ENCODE measurements around the gene ENDOD1.
A peak's percentile ranks its signal among the peaks of the same experiment; 100 is the strongest.
"Not testable (repeated sequence)": the region's sequence is repeated elsewhere in the genome, so short reads cannot be mapped to it uniquely, and the experiment has no call there.

Gene ENDOD1

DNA sequence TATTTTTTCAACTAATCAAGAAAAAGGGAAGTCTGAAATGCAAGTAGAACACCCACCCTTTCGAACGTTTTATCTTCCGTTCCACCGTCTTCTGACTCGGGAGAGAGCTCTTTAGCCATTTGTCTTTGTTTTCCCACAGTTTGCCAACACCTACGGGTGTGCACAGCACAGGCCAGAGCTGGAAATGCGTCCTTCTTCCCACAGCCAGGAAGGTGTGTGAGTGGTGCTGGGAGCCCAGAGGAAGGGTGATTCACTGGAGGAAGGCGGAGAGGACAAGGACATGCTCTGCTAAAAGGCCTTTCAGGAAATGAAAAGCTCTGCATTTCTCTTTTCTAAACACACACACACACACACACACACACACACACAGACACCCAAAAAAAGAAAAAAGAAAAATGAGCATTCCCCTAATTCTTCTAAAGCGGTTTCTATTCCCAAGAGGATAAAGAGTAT, 18.5 kb downstream of the ENDOD1 start:
- Histone ChIP-seq H3K14ac (ENCODE audit: low read length) (no peak overlapping the region), H3K4me3 (ENCODE audit: low read depth, low read length) (no peak overlapping the region), H3K4me2 (ENCODE audit: low read length) (no peak overlapping the region), H3K23ac (ENCODE audit: low read length) (no peak overlapping the region), H3K79me1 (ENCODE audit: low read length) (peaks cover 11% of the 10 kb centered on the region), H4K12ac (ENCODE audit: low read depth, low read length) (no peak overlapping the region), H2BK12ac (ENCODE audit: low read length) (no peak overlapping the region), H3K27me3 (ENCODE audit: insufficient read depth, low read length) (no peaks in the 10 kb centered on the region), H3K9me3 (ENCODE audit: insufficient read depth, low read depth, low read length) (no peaks in the 10 kb centered on the region), H3K9ac (ENCODE audit: low read length) (no peak overlapping the region), H4K91ac (ENCODE audit: low read depth, low read length) (peak overlapping the region; percentile 87), H2AFZ (ENCODE audit: insufficient read depth, low read length, poor library complexity) (no peak overlapping the region), H2AK5ac (ENCODE audit: low read length) (no peak overlapping the region), H2BK120ac (ENCODE audit: insufficient read depth, low read length, poor library complexity) (no peak overlapping the region), H3K27ac (ENCODE audit: low read depth, low read length) (peak overlapping the region; percentile 90), H3K4me1 (ENCODE audit: control insufficient read depth in 1 of 2, insufficient read depth in 2 of 2, low read length in 2 of 2) (peaks cover 13 to 26% of the 10 kb centered on the region in 2 experiments), H3K4ac (ENCODE audit: low read depth, low read length) (no peak overlapping the region), H3K36me3 (ENCODE audit: control insufficient read depth in 1 of 2, insufficient read depth in 2 of 2, low read length in 2 of 2) (peaks cover 4 to 5% of the 10 kb centered on the region in 2 experiments), H3K79me2 (ENCODE audit: control insufficient read depth, insufficient read depth, low read length, poor library complexity) (no peaks in the 10 kb centered on the region), H2BK5ac (ENCODE audit: low read depth, low read length, poor library complexity) (peak overlapping the region; percentile 71), H3K18ac (ENCODE audit: low read length) (no peak overlapping the region), H4K8ac (ENCODE audit: low read depth, low read length) (no peak overlapping the region)
- DNase-seq: peak; percentile 56 to 63
- no CpG with 5 or more reads among the region's 9 CpGs for WGBS (ENCODE audit: extremely low coverage, insufficient coverage, insufficient read length)

DNA sequence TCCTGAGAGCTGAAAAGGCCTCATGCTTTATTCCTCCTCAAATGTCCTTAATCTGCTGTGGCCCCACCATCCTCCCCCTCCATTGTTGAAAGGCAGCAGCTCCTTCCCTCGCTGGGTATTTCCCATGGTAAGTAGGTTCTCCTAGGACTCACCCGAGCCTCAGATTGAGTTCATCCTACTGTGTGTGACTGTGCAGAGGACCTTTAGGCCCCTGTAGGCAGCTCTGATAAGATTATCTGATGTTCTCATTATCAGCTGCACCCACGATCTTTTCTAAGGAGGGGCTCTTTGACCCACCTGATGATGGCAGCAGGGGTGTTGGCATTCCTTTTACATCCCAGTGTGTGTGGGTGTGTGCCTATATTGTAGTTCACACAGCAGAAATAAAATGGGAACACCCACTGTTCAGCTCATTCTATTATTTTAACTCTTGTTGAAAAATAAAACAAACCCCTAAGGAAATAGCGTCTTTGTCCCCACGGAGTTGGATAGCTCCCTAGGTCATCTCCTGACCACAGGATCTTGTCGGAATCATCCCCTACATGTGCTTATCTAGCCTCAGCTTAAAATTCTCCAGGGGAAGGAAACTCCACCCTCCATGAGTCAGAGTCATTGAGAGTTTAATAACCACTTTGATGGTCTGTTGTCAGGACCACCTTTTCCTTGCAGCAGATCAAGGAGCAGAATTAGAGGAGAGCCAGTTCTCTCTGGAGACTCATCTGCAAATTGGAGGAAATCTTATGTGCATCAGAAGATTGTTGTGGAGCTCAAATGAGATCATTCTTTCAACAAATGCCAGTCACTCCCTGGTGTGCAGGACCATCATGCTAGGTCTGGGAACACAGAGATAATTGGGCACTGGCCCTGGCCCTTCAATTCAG, 19.3 kb downstream of the ENDOD1 start:
- DNase-seq: no peak
- Histone ChIP-seq H2BK12ac (ENCODE audit: low read length) (peak overlapping the region; percentile 59), H4K12ac (ENCODE audit: low read depth, low read length) (no peak overlapping the region), H4K91ac (ENCODE audit: low read depth, low read length) (peak overlapping the region; percentile 77), H3K36me3 (ENCODE audit: control insufficient read depth in 1 of 2, insufficient read depth in 2 of 2, low read length in 2 of 2) (peaks cover 4 to 5% of the 10 kb centered on the region in 2 experiments), H3K4ac (ENCODE audit: low read depth, low read length) (peak overlapping the region; percentile 49), H3K4me1 (ENCODE audit: control insufficient read depth in 1 of 2, insufficient read depth in 2 of 2, low read length in 2 of 2) (peaks cover 13 to 26% of the 10 kb centered on the region in 2 experiments), H2AFZ (ENCODE audit: insufficient read depth, low read length, poor library complexity) (no peak overlapping the region), H3K79me1 (ENCODE audit: low read length) (peaks cover 11% of the 10 kb centered on the region), H4K8ac (ENCODE audit: low read depth, low read length) (peak overlapping the region; percentile 17), H3K79me2 (ENCODE audit: control insufficient read depth, insufficient read depth, low read length, poor library complexity) (no peaks in the 10 kb centered on the region), H2BK120ac (ENCODE audit: insufficient read depth, low read length, poor library complexity) (peak overlapping the region; percentile 70), H3K23ac (ENCODE audit: low read length) (no peak overlapping the region), H3K9ac (ENCODE audit: low read length) (no peak overlapping the region), H3K9me3 (ENCODE audit: insufficient read depth, low read depth, low read length) (no peaks in the 10 kb centered on the region), H3K27ac (ENCODE audit: low read depth, low read length) (peak overlapping the region; percentile 90), H3K18ac (ENCODE audit: low read length) (peak overlapping the region; percentile 54), H3K4me3 (ENCODE audit: low read depth, low read length) (no peak overlapping the region), H2BK5ac (ENCODE audit: low read depth, low read length, poor library complexity) (peak overlapping the region; percentile 58), H3K14ac (ENCODE audit: low read length) (peak overlapping the region; percentile 28), H2AK5ac (ENCODE audit: low read length) (peak overlapping the region; percentile 30), H3K27me3 (ENCODE audit: insufficient read depth, low read length) (no peaks in the 10 kb centered on the region), H3K4me2 (ENCODE audit: low read length) (no peak overlapping the region)
- WGBS (ENCODE audit: extremely low coverage, insufficient coverage, insufficient read length): no CpG with 5 or more reads among the region's 6 CpGs

DNA sequence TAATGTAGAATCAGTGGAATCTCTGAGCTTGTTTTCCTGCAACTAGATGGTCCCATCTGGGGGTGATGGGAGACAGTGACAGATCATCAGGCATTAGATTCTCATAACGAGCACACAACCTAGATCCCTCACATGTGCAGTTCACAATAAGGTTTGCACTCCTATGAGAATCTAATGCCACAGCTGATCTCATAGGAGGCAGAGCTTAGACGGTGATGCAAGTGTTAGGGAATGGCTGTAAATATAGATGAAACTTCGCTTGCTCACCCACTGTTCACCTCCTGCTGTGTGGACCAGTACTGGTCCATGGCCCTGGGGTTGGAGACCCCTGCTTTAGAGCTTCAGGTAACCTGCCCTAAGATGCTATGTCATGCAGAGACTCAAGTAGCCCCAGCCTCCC, 21.8 kb downstream of the ENDOD1 start:
- not testable (repeated sequence) for H2AFZ ChIP-seq (ENCODE audit: insufficient read depth, low read length, poor library complexity)

DNA sequence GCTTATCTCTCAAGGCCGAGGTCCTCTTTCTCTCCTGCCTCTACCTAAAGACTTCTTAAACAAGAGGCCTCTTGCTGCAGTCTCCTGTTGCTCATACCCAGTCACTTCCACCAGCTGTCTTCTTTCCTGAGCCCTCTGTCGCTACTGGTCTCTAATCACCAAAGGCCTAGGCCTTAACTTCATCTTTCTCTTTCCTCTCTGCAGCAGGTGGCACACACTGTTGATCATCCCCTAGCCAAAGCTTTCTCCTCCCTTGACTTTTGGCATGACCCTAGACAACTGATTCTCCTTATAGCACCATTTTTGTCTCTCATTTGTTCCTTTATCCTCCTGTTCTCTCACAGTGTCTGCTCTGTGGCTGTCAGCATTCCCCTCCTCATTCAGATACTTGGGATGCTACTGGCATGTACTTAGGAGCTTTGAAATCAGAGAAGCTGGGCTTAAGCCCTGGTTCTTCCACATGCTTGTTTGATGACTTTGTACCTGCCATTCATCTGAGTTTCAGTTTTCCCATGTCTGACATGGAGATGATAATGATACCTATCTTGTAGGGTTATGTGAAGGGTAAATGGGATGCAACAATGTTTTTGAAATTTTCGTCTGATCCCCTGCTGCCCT, 22.4 kb downstream of the ENDOD1 start:
- no peak overlapping the region for H4K12ac ChIP-seq (ENCODE audit: low read depth, low read length)
- peaks cover 4 to 5% of the 10 kb centered on the region in 2 experiments for H3K36me3 ChIP-seq (ENCODE audit: control insufficient read depth in 1 of 2, insufficient read depth in 2 of 2, low read length in 2 of 2)
- no peak overlapping the region for H2BK5ac ChIP-seq (ENCODE audit: low read depth, low read length, poor library complexity)
- H3K14ac ChIP-seq (ENCODE audit: low read length): no peak overlapping the region
- H3K4me1 ChIP-seq (ENCODE audit: control insufficient read depth in 1 of 2, insufficient read depth in 2 of 2, low read length in 2 of 2): peaks cover 13 to 21% of the 10 kb centered on the region in 2 experiments
- H2AFZ ChIP-seq (ENCODE audit: insufficient read depth, low read length, poor library complexity): no peak overlapping the region
- H3K79me1 ChIP-seq (ENCODE audit: low read length): peaks cover 11% of the 10 kb centered on the region
- no peak overlapping the region for H3K18ac ChIP-seq (ENCODE audit: low read length)
- WGBS (ENCODE audit: extremely low coverage, insufficient coverage, insufficient read length): no CpG with 5 or more reads among the region's 3 CpGs
- no peaks in the 10 kb centered on the region for H3K27me3 ChIP-seq (ENCODE audit: insufficient read depth, low read length)
- H3K23ac ChIP-seq (ENCODE audit: low read length): no peak overlapping the region
- no peaks in the 10 kb centered on the region for H3K9me3 ChIP-seq (ENCODE audit: insufficient read depth, low read depth, low read length)
- no peak overlapping the region for H3K9ac ChIP-seq (ENCODE audit: low read length)
- no peak overlapping the region for H4K91ac ChIP-seq (ENCODE audit: low read depth, low read length)
- H2AK5ac ChIP-seq (ENCODE audit: low read length): no peak overlapping the region
- H3K4ac ChIP-seq (ENCODE audit: low read depth, low read length): no peak overlapping the region
- H3K4me3 ChIP-seq (ENCODE audit: low read depth, low read length): no peak overlapping the region
- H3K4me2 ChIP-seq (ENCODE audit: low read length): peak overlapping the region; percentile 26
- H3K79me2 ChIP-seq (ENCODE audit: control insufficient read depth, insufficient read depth, low read length, poor library complexity): no peaks in the 10 kb centered on the region
- H2BK12ac ChIP-seq (ENCODE audit: low read length): no peak overlapping the region
- peak overlapping the region; percentile 15 for H3K27ac ChIP-seq (ENCODE audit: low read depth, low read length)
- no peak overlapping the region for H4K8ac ChIP-seq (ENCODE audit: low read depth, low read length)
- H2BK120ac ChIP-seq (ENCODE audit: insufficient read depth, low read length, poor library complexity): no peak overlapping the region
- DNase-seq: peak; percentile 70 to 90

More for the DNA sequence above, 21.8 kb downstream of the ENDOD1 start:
- not testable (repeated sequence) for H3K18ac ChIP-seq (ENCODE audit: low read length); H3K23ac ChIP-seq (ENCODE audit: low read length); H3K36me3 ChIP-seq (ENCODE audit: control insufficient read depth in 1 of 2, insufficient read depth in 2 of 2, low read length in 2 of 2); H3K14ac ChIP-seq (ENCODE audit: low read length); H2BK120ac ChIP-seq (ENCODE audit: insufficient read depth, low read length, poor library complexity); H4K8ac ChIP-seq (ENCODE audit: low read depth, low read length); H4K12ac ChIP-seq (ENCODE audit: low read depth, low read length); H2AK5ac ChIP-seq (ENCODE audit: low read length); H2BK12ac ChIP-seq (ENCODE audit: low read length); DNase-seq; H3K4me2 ChIP-seq (ENCODE audit: low read length); H3K9ac ChIP-seq (ENCODE audit: low read length); H3K79me2 ChIP-seq (ENCODE audit: control insufficient read depth, insufficient read depth, low read length, poor library complexity); H2BK5ac ChIP-seq (ENCODE audit: low read depth, low read length, poor library complexity); H3K4me3 ChIP-seq (ENCODE audit: low read depth, low read length); H3K27me3 ChIP-seq (ENCODE audit: insufficient read depth, low read length); H3K4ac ChIP-seq (ENCODE audit: low read depth, low read length); H4K91ac ChIP-seq (ENCODE audit: low read depth, low read length); H3K9me3 ChIP-seq (ENCODE audit: insufficient read depth, low read depth, low read length)
- WGBS (ENCODE audit: extremely low coverage, insufficient coverage, insufficient read length): no CpG with 5 or more reads among the region's 3 CpGs
- H3K79me1 ChIP-seq (ENCODE audit: low read length): peaks cover 11% of the 10 kb centered on the region
- H3K27ac ChIP-seq (ENCODE audit: low read depth, low read length): peak overlapping the region; percentile 15
- peaks cover 13 to 24% of the 10 kb centered on the region in 2 experiments for H3K4me1 ChIP-seq (ENCODE audit: control insufficient read depth in 1 of 2, insufficient read depth in 2 of 2, low read length in 2 of 2)

Measured in trophoblast cell (in vitro differentiated cells and primary cell).